Rectal smooth muscle tissue (tissue), 1 donor: ENCODE results near the gene TSPAN1.

Experiments
- H3K27ac ChIP-seq: one replicate; pipeline ENCODE4 v1.7.0; 2013; ENCODE audit warnings: low read depth, low read length, inconsistent platforms
- H3K27me3 ChIP-seq: one replicate; pipeline ENCODE4 v1.7.0; 2013; ENCODE audit warnings: low read length; ENCODE audit not compliant: control insufficient read depth, insufficient read depth
- H3K36me3 ChIP-seq: one replicate; pipeline ENCODE4 v1.7.0; 2013; ENCODE audit warnings: low read length; ENCODE audit not compliant: control insufficient read depth, insufficient read depth
- H3K4me1 ChIP-seq: one replicate; pipeline ENCODE4 v1.7.0; 2013; ENCODE audit warnings: low read length; ENCODE audit not compliant: control insufficient read depth, insufficient read depth
- H3K4me3 ChIP-seq: one replicate; pipeline ENCODE4 v1.7.0; 2013; ENCODE audit warnings: low read length
- H3K9ac ChIP-seq: one replicate; pipeline ENCODE4 v1.7.0; 2013; ENCODE audit warnings: low read length

TSPAN1 gene

DNA sequence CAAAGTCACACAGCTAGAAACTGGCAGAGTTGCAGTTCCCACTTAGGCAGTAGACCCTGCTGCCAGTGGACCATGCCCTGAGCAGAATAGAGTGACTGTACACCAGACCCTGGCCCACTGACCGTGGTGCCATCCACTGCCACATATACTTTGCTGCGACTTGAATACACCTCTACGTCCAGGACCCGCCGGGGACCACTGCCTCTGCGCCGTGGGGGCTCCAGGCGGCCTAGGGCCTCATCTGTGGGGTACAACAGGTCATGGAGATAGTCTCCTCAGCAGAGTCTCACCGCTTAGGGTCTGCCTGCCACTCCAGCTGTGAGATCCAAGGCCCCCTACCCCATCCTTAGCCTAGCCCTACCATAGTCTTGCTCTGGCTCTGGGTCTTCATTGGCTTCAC is 21.7 kb downstream of the TSPAN1 start:
- no peaks in the 10 kb centered on the region for H3K27me3 ChIP-seq
- peaks cover 19% of the 10 kb centered on the region for H3K36me3 ChIP-seq
- H3K4me1 ChIP-seq: peaks cover 8% of the 10 kb centered on the region
- no peak overlapping the region for H3K27ac ChIP-seq
- H3K9ac ChIP-seq: no peak overlapping the region
- H3K4me3 ChIP-seq: no peak overlapping the region

GRCh38 chr1:46197560-46197963 is 22.7 kb downstream of the TSPAN1 start:
- Histone ChIP-seq H3K4me1 (peaks cover 8% of the 10 kb centered on the region), H3K9ac (peak overlapping the region; percentile 94), H3K4me3 (peak overlapping the region; percentile 91), H3K27me3 (no peaks in the 10 kb centered on the region), H3K27ac (no peak overlapping the region), H3K36me3 (peaks cover 17% of the 10 kb centered on the region)

GRCh38 chr1:46197964-46198811 is 23.3 kb downstream of the TSPAN1 start, which contains the start of gene POMGNT1:
TSS of gene POMGNT1 (minus strand) at chr1:46198434. CDS start at chr1:46197821, 613 bp downstream.
- Histone ChIP-seq H3K4me3 (peak within 1 kb of the TSS; percentile 91), H3K27me3 (no peaks in the 10 kb centered on the region), H3K27ac (peak within 1 kb of the TSS; percentile 75), H3K36me3 (peaks cover 11% of the 10 kb centered on the region), H3K9ac (peak within 1 kb of the TSS; percentile 94), H3K4me1 (peaks cover 8% of the 10 kb centered on the region)

- Histone ChIP-seq H3K27ac (no peak overlapping the region), H3K27me3 (no peaks in the 10 kb centered on the region), H3K4me3 (no peak overlapping the region), H3K4me1 (peaks cover 11% of the 10 kb centered on the region), H3K9ac (no peak overlapping the region), H3K36me3 (peaks cover 2% of the 10 kb centered on the region)
These were observed 24.4 kb downstream of the TSPAN1 start for GRCh38 chr1:46199233-46199749.

DNA sequence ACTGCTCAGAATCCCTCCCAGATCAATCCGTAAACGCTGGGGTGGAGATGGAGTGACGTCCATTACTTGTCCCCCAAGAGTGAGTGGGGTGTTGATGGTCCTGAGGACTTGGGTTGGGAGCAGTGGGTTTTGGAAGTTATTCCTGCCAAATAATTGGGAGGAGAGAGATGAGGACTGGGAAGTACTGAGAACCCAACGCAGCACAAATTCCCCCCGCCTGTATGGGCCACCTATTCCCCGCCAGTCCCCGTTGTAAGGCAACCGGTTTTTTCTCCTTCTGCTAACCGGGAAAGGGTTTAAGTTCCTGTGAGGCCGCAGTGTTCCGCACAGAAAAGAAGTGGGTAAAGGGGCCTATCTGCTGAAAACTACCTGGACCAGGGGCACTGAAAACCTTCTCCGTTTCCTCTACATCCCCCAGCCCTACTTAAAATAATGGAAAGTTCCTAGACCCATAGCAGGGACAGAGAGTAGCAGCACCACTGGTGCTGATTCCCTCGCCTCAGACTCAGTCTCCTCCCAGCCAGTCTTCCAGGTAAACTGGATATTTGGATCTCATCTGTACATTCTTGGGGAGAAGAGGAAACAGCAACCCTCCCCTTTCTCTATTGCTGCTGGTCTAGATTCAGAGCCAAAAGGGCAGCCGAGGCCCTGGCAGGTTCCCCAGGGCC is 29.0 kb downstream of the TSPAN1 start:
- H3K27ac ChIP-seq: peak overlapping the region; percentile 65
- H3K4me1 ChIP-seq: peaks cover 4% of the 10 kb centered on the region
- H3K36me3 ChIP-seq: no peaks in the 10 kb centered on the region
- H3K27me3 ChIP-seq: no peaks in the 10 kb centered on the region
- peak overlapping the region; percentile 42 for H3K9ac ChIP-seq
- peak overlapping the region; percentile 86 for H3K4me3 ChIP-seq

DNA sequence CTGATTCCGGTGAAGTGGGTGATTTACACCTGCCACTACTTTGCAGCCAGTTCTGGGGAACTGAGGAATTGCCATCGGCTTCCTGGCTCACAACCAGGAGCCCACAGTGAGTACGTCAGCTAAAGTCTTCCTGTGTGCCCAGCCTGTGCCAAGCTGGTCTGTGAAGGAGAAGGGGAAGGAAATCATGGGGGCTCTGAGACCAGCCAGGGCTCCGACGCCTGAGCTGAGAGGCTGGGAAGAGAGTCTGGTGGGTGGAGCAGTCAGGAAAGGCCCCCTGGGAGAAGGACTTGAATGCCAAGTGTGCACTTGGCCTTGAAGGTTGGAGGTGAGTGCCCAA is 29.5 kb downstream of the TSPAN1 start:
- Histone ChIP-seq H3K9ac (peak overlapping the region; percentile 22), H3K27me3 (no peaks in the 10 kb centered on the region), H3K4me1 (peaks cover 4% of the 10 kb centered on the region), H3K36me3 (no peaks in the 10 kb centered on the region), H3K4me3 (peak overlapping the region; percentile 86), H3K27ac (peak overlapping the region; percentile 65)

DNA sequence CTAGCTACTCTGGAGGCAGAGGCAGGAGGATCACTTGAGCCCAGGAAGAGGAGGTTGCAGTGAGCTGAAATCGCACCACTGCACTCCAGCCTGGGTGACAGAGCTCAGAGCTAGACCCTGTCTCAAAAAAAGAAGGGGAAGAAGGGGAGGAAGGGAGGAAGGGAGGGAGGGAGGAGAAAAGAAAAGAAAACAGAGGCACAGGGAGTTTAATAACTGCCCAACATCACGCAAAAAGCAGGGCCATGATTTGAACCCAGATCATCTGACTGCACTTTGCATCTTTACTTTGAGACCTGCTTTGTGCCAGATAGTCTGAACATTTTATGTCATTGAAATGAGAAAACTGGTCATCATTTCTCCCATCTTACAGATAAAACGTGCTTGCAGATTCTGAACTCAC is 30.3 kb downstream of the TSPAN1 start:
- Histone ChIP-seq H3K4me1 (peaks cover 4% of the 10 kb centered on the region), H3K9ac (no peak overlapping the region), H3K27ac (no peak overlapping the region), H3K27me3 (no peaks in the 10 kb centered on the region), H3K36me3 (no peaks in the 10 kb centered on the region), H3K4me3 (no peak overlapping the region)

GRCh38 chr1:46205791-46206190 is 30.9 kb downstream of the TSPAN1 start:
- Histone ChIP-seq H3K27me3 (no peaks in the 10 kb centered on the region), H3K36me3 (peaks cover 2% of the 10 kb centered on the region), H3K9ac (no peak overlapping the region), H3K4me1 (peaks cover 4% of the 10 kb centered on the region), H3K27ac (no peak overlapping the region), H3K4me3 (no peak overlapping the region)

DNA sequence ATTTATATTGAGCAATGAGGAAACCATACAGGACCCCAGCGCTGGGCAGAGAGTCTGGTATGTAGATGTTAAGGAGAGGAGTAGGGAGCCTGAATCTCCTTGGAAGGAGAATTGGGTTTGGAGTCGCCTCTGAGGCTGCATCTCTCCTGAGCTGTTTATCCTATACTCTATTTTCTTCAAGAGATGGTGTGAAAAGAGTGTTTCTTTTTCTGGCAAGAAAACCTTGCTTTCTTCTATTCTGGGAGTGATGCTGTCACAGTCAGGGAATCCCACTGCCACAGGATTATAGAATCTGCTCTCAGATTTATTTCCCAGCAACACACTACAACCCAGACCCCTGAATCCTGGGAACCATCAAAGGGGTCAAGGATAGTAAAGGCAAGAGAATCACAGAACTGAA is 31.5 kb downstream of the TSPAN1 start:
- H3K9ac ChIP-seq: no peak overlapping the region
- no peaks in the 10 kb centered on the region for H3K27me3 ChIP-seq
- no peak overlapping the region for H3K27ac ChIP-seq
- H3K36me3 ChIP-seq: peaks cover 2% of the 10 kb centered on the region
- peaks cover 4% of the 10 kb centered on the region for H3K4me1 ChIP-seq
- H3K4me3 ChIP-seq: no peak overlapping the region

GRCh38 chr1:46210561-46210960 is 35.7 kb downstream of the TSPAN1 start:
- H3K27ac ChIP-seq: no peak overlapping the region
- no peak overlapping the region for H3K9ac ChIP-seq
- H3K4me3 ChIP-seq: no peak overlapping the region
- peaks cover 2% of the 10 kb centered on the region for H3K36me3 ChIP-seq
- no peaks in the 10 kb centered on the region for H3K4me1 ChIP-seq
- no peaks in the 10 kb centered on the region for H3K27me3 ChIP-seq

GRCh38 chr1:46211051-46211450 is 36.2 kb downstream of the TSPAN1 start:
- H3K27me3 ChIP-seq: no peaks in the 10 kb centered on the region

GRCh38 chr1:46215504-46215903 is 40.6 kb downstream of the TSPAN1 start:
- no peaks in the 10 kb centered on the region for H3K27me3 ChIP-seq
- H3K27ac ChIP-seq: no peak overlapping the region
- no peak overlapping the region for H3K4me3 ChIP-seq
- no peak overlapping the region for H3K9ac ChIP-seq
- peaks cover 1% of the 10 kb centered on the region for H3K36me3 ChIP-seq
- H3K4me1 ChIP-seq: no peaks in the 10 kb centered on the region

More at GRCh38 chr1:46211051-46211450, 36.2 kb downstream of the TSPAN1 start:
- Histone ChIP-seq H3K4me1 (no peaks in the 10 kb centered on the region), H3K4me3 (no peak overlapping the region), H3K36me3 (peaks cover 2% of the 10 kb centered on the region), H3K27ac (no peak overlapping the region), H3K9ac (no peak overlapping the region)
